ENCODE measurements around the gene C2orf42. TPM values are rescaled to one million over a fixed set of nuclear protein-coding genes. Genes with fewer than 3 reads are reported as not detected.
"Not testable (repeated sequence)": the region's sequence is repeated elsewhere in the genome, so short reads cannot be mapped to it uniquely, and the experiment has no call there.

The C2orf42 gene
- total and polyA plus RNA-seq, 2 donors from 2014 or later: 11.8 to 20.0 TPM

- DNase-seq: no peak
- FAIRE-seq: no peak
Observed at GRCh38 chr2:70133491-70134322, 57.1 kb downstream of the C2orf42 start.

GRCh38 chr2:70133127-70133452 lies 57.7 kb downstream of the C2orf42 start:
- DNase-seq (no peak), FAIRE-seq (no peak)
- Histone ChIP-seq H3K4me1 (ENCODE audit: control insufficient read depth in 2 of 3, insufficient read depth in 2 of 3, low read depth in 1 of 3, low read length in 3 of 3) (peaks cover 5 to 24% (median 15%) of the 10 kb centered on the region in 3 donors), H3K27me3 (ENCODE audit: control insufficient read depth, insufficient read depth, low read length) (no peaks in the 10 kb centered on the region), H3K9me3 (ENCODE audit: control insufficient read depth in 2 of 3, insufficient read depth in 1 of 3, low read length in 3 of 3) (no peaks in the 10 kb centered on the region), H3K4me3 (ENCODE audit: low read length in 3 of 3) (peak overlapping the region in 1 of 3 donors; percentile 36), H3K36me3 (ENCODE audit: control insufficient read depth in 2 of 3, insufficient read depth in 3 of 3, low read length in 3 of 3) (no peaks in the 10 kb centered on the region), H3K27ac (ENCODE audit: low read depth in 2 of 2, low read length in 2 of 2) (peak overlapping the region; percentile 84 to 89), H3K9ac (ENCODE audit: low read length in 3 of 3) (peak overlapping the region; percentile 9 to 63 (median 53))
- intact Hi-C loops (cut with DNase I): no loop called here
- TF ChIP-seq CTCF (IDR thresholded peaks at IDR 0.05; ENCODE audit: borderline replicate concordance, extremely low read depth, insufficient read depth): no peak

More at GRCh38 chr2:70133491-70134322, 57.1 kb downstream of the C2orf42 start:
- Histone ChIP-seq H3K4me3 (ENCODE audit: low read length in 3 of 3) (peak overlapping the region in 1 of 3 donors; percentile 36), H3K9ac (ENCODE audit: low read length in 3 of 3) (peak overlapping the region in 1 of 3 donors; percentile 53), H3K27ac (ENCODE audit: low read depth in 2 of 2, low read length in 2 of 2) (peak overlapping the region; percentile 84 to 89), H3K27me3 (ENCODE audit: control insufficient read depth, insufficient read depth, low read length) (no peaks in the 10 kb centered on the region), H3K36me3 (ENCODE audit: control insufficient read depth in 2 of 3, insufficient read depth in 3 of 3, low read length in 3 of 3) (no peaks in the 10 kb centered on the region), H3K9me3 (ENCODE audit: control insufficient read depth in 2 of 3, insufficient read depth in 1 of 3, low read length in 3 of 3) (no peaks in the 10 kb centered on the region), H3K4me1 (ENCODE audit: control insufficient read depth in 2 of 3, insufficient read depth in 2 of 3, low read depth in 1 of 3, low read length in 3 of 3) (peaks cover 5 to 24% (median 12%) of the 10 kb centered on the region in 3 donors)
- intact Hi-C loops (cut with DNase I): no loop called here
- TF ChIP-seq CTCF (IDR thresholded peaks at IDR 0.05; ENCODE audit: borderline replicate concordance, extremely low read depth, insufficient read depth): no peak

GRCh38 chr2:70132244-70133126 lies 58.3 kb downstream of the C2orf42 start:
- FAIRE-seq (peak; percentile 17), DNase-seq (peak in 2 of 5 donors; percentile 62 to 67)
- H3K36me3 ChIP-seq (ENCODE audit: control insufficient read depth in 2 of 3, insufficient read depth in 3 of 3, low read length in 3 of 3): no peaks in the 10 kb centered on the region
- intact Hi-C loops (cut with DNase I): no loop called here
- peak overlapping the region; percentile 84 to 89 for H3K27ac ChIP-seq (ENCODE audit: low read depth in 2 of 2, low read length in 2 of 2)
- H3K9ac ChIP-seq (ENCODE audit: low read length in 3 of 3): peak overlapping the region; percentile 9 to 63 (median 53)
- H3K9me3 ChIP-seq (ENCODE audit: control insufficient read depth in 2 of 3, insufficient read depth in 1 of 3, low read length in 3 of 3): no peaks in the 10 kb centered on the region
- TF ChIP-seq CTCF (IDR thresholded peaks at IDR 0.05; ENCODE audit: borderline replicate concordance, extremely low read depth, insufficient read depth): no peak
- H3K4me3 ChIP-seq (ENCODE audit: low read length in 3 of 3): peak overlapping the region; percentile 8 to 36 (median 11)
- H3K27me3 ChIP-seq (ENCODE audit: control insufficient read depth, insufficient read depth, low read length): no peaks in the 10 kb centered on the region
- H3K4me1 ChIP-seq (ENCODE audit: control insufficient read depth in 2 of 3, insufficient read depth in 2 of 3, low read depth in 1 of 3, low read length in 3 of 3): peaks cover 5 to 24% (median 18%) of the 10 kb centered on the region in 3 donors

GRCh38 chr2:70131344-70132143 lies 59.3 kb downstream of the C2orf42 start:
- H3K36me3 ChIP-seq (ENCODE audit: control insufficient read depth in 2 of 3, insufficient read depth in 3 of 3, low read length in 3 of 3); H3K27me3 ChIP-seq (ENCODE audit: control insufficient read depth, insufficient read depth, low read length); intact Hi-C loops (cut with DNase I); DNase-seq; H3K9me3 ChIP-seq (ENCODE audit: control insufficient read depth in 2 of 3, insufficient read depth in 1 of 3, low read length in 3 of 3); FAIRE-seq: not testable (repeated sequence)
- peak overlapping the region in 2 of 3 donors; percentile 44 to 53 for H3K9ac ChIP-seq (ENCODE audit: low read length in 3 of 3)
- H3K4me1 ChIP-seq (ENCODE audit: control insufficient read depth in 2 of 3, insufficient read depth in 2 of 3, low read depth in 1 of 3, low read length in 3 of 3): peaks cover 5 to 24% (median 18%) of the 10 kb centered on the region in 3 donors
- H3K4me3 ChIP-seq (ENCODE audit: low read length in 3 of 3): peak overlapping the region in 1 of 3 donors; percentile 15
- H3K27ac ChIP-seq (ENCODE audit: low read depth in 2 of 2, low read length in 2 of 2): peak overlapping the region; percentile 9 to 84

Data from kidney (tissue), 14 donors.